ENCODE data around the gene ST3GAL3.

ST3GAL3 gene

DNA sequence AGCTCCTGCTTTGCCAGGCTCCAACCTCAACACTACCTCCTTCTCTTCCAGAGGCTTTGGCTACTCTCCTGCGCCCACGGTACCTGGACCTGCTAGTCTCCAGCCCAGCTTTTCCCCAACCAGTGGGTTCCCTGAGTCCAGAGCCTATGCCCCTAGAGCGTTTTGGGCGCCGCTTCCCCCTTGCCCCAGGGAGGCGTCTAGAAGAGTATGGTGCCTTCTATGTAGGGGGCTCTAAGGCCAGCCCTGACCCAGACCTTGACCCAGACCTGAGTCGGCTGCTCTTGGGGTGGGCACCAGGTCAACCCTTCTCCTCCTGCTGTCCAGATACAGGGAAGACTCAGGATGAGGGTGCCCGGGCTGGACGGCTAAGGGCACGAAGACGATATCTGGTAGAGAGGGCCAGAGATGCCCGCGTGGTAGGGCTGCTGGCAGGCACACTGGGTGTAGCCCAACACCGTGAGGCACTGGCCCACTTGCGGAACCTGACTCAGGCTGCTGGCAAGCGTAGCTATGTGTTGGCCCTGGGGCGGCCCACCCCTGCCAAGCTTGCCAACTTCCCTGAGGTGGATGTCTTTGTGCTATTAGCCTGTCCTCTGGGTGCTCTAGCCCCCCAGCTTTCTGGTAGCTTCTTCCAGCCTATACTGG lies 264.1 kb downstream of the ST3GAL3 start:
- no peak for DNase-seq

DNA sequence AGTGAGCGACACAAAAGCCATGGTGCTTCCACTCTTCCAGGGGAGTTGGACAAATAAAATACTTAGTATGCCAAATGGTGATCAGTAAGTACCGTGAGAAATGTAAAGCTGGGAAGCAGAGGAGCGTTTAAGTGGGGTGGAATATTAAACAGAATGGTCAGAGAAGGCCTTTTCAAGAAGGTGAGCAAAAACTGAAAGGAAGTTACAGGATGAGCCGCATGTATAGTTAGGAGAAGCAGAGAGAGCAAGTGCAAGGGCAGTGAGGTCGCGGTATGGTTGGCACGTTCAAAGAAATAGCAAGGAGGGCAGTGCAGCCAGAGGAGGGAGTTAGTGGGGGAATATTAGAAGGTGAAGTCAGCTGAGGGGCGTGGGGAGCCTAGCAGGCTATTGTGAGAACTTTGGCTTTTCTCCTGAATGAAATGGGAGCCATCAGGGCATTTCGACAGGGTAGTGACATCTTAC lies 266.7 kb downstream of the ST3GAL3 start:
- DNase-seq = no peak

- peak; percentile 85 to 87 for DNase-seq
Measured at GRCh38 chr1:43974443-43975248, 267.3 kb downstream of the ST3GAL3 start, which contains the start of gene ATP6V0B. ATP6V0B (plus strand) TSS chr1:43974960; CDS start chr1:43975041, 81 bp downstream.

DNA sequence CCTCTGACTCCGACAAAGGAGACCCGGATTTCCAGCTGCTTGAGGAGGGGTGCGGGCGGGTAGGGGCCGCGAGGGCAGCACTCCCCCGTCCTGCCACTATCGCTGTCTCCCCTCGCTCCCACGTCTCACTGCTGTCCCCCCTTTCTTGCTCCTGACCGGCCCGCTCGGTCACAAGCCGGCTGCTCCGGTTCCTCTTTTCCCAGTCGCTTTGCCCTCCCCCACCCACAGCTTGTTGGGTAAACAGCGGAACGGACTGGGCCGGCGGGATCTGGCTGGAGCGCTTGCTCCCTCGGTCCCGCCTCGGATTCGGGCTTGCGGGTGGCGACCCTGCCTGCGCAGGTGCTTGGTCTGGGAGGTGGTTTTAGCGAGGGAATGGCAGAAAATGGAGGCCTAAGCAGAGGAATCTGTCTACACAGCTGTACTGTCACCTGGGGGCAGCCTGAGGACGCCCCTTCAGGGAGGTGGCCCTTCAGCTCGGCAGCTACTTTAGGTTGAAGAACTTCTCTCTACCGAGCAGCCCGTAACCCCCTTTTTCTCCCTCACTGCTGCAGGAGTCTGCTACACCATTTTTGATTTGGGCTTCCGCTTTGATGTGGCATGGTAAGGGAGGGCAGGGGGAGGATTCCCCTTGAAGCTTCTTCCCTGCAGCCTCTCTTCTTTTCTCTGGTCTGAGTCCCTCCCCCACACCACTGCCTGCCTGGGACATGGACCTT lies 268.1 kb downstream of the ST3GAL3 start:
- peak; percentile 40 to 51 for DNase-seq

DNA sequence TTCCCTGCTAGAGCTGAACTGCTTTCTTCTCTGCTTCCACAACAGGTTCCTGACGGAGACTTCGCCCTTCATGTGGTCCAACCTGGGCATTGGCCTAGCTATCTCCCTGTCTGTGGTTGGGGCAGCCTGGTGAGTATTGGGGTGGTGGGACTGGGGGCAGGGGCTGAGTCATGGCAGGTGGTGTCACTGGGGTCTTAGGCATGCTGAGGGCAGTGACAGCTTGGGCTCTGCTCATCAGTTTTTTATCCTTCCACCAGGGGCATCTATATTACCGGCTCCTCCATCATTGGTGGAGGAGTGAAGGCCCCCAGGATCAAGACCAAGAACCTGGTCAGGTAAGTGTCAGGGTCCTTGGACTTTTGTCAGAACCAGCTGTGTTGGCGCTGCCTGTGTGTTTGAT lies 268.7 kb downstream of the ST3GAL3 start:
- DNase-seq = no peak

GRCh38 chr1:43976890-43977289 lies 269.6 kb downstream of the ST3GAL3 start:
- no peak for DNase-seq

DNA sequence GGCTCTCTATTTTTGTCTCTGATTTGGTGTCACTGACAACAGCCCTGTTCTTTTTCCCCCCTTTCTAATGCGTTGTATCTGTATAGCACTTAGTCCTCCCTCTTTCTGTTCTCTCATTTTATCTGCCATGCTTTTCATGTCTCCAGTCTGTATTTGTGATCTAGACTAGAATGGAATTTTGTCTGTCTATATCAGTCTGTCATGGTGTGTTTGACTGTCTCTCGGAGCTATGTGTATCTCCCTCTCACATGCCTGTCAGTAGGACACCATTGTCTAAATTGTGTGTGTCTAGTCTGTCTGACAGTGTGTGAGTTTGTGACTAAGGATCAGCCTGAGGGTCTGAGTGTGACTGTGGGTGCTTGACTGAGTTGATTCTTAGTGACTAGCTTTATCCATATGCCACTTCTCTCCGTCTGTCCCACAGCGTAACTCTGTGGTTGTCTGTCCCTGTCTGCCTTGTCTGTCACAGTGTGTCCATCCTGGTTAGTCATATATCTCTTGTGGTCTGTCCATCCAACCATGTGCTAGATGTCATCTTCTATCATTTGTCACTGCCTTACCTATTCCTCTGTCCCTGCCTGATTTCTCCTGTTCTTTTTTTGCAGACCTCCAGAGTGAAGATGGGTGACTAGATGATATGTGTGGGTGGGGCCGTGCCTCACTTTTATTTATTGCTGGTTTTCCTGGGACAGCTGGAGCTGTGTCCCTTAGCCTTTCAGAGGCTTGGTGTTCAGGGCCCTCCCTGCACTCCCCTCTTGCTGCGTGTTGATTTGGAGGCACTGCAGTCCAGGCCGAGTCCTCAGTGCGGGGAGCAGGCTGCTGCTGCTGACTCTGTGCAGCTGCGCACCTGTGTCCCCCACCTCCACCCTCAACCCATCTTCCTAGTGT lies 270.3 kb downstream of the ST3GAL3 start:
- DNase-seq = no peak

DNA sequence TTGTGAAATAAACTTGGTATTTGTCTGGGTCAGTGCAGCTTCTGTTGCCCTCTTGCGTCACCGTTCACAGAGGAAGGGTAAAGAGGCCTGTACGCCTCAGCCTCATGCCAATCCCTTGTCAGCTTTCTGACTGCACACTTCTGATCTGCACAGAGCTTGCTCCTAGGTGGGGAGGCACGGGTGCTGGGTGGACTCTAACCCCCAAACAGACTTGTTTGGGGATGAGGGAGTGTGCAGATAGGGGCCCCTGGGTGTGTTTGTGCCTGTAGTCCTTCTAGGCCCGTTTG lies 270.9 kb downstream of the ST3GAL3 start:
- peak; percentile 21 for DNase-seq

DNA sequence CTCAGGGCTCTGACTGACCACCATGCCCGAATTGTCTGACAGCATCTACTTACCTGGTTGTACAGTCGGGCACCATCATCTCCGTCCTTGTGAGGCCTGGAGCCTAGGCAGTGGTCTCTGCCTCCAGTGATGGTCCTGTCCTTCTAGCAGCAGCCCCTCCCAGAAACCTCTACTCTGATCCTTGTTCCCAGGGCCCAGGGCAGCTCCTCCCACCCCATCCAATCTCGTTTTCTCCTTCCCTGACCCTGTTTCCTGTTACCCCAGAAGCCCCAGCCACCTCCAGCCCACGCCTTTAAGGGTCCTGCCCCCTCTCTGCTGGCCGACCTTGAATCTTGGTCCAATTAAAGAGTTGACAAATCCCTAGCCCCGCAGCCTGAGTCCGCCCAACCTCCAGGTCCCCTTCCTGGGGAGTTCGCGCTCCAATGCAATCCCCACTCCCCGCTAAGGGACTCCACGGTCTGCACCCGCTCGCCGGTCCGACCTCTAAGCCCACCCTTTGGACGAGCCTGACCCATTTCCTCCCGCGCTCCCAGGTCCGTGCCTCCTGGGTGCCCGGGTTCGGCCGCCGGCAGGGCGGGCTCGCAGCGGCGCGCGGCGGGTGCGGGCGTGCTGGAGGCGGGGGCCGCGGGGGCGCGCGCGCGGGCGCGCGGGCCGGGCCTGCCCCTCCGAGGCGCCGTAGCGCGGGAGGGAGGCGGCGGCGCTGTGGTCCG lies 271.4 kb downstream of the ST3GAL3 start, which contains the start of gene B4GALT2:
B4GALT2 (plus strand) TSS at position 660 of the 710 bp plus-strand sequence. CDS start 1,951 bp downstream, outside the sequence.
- DNase-seq = peak in 1 of 2 experiments; percentile 9

GRCh38 chr1:43979261-43979527 lies 271.9 kb downstream of the ST3GAL3 start:
- no peak for DNase-seq

DNA sequence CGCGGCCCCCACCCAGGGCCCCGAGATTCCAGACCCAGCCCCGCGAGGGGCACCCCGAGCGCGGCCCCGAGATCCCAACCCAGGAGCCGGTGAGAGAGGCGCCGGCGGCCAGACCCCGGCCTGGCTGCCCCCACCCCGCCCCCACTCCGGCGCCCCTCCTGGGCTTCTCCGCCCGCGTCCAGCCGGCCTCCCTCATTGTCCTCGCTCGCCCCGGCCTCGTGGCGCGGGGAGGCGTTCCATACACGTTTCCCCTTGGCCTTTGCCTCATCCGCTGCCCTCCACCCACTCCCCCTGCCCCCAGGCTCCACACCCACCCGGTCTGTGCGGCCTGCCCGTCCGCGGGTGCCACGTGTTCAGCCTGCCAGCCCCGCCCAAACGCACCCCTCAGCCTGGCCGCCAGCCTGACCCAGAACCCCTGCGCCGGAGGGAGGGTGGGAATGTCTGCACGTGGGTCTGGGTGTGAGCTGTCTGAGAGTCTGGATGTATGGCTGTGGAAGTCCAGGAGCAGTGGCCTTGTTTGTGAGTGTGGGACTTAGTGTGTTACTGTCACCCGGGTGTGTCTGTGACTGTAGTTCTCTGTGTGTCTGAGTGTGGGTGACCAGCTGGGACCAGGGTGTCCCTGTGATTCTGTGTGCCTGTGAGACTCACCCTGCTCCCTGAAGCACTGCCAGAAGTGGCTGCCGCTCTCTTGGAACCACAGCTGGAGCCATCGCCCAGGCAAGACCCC lies 272.4 kb downstream of the ST3GAL3 start:
- DNase-seq = peak in 1 of 2 experiments; percentile 30

- DNase-seq = peak in 1 of 2 experiments; percentile 4
Measured at GRCh38 chr1:43980255-43981134, 273.2 kb downstream of the ST3GAL3 start.

Data from AML-193 (cell line).